Adrenal gland (tissue), 12 donors: ENCODE data around the gene MOB3C. TPM values are rescaled to one million over a fixed set of nuclear protein-coding genes. Genes with fewer than 3 reads are reported as not detected.

Source experiments
- DNase-seq, 7 donors: peaks; one replicate each; pipeline ENCODE4 v3.0.0-alpha.2; 2019 to 2020
- H3K27ac ChIP-seq, 5 donors: fragments of 200-600 bp; sonication (generic) in 4 of 5; 1 replicate in 3 of 5; 2 replicates in 2 of 5; pipeline versions ENCODE4 v1.5.1 to v1.8.0; 2016 to 2020; ENCODE audit warnings: mild to moderate bottlenecking in 1 of 5
- H3K27me3 ChIP-seq: fragments of 200-600 bp; 2 replicates; pipeline ENCODE4 v1.8.0; 2021
- H3K36me3 ChIP-seq, 2 donors: fragments of 200-600 bp; replicated peaks in 1 of 2; 1 replicate in 1 of 2; 2 replicates in 1 of 2; pipeline versions ENCODE4 v1.5.1 to v1.8.0; 2018 to 2022
- H3K4me1 ChIP-seq, 2 donors: fragments of 200-600 bp; replicated peaks in 1 of 2; 1 replicate in 1 of 2; 2 replicates in 1 of 2; pipeline versions ENCODE4 v1.5.1 to v1.8.0; 2018 to 2021
- H3K4me3 ChIP-seq, 4 donors: fragments of 200-600 bp; sonication (generic) in 3 of 4; one replicate each; pipeline ENCODE4 v1.5.1; 2016 to 2018
- H3K9me3 ChIP-seq, 3 donors: fragments of 200-600 bp; sonication (generic) in 1 of 3; replicated peaks in 1 of 3; 1 replicate in 2 of 3; 2 replicates in 1 of 3; pipeline versions ENCODE4 v1.5.1 to v1.8.0; 2016 to 2021
- CTCF ChIP-seq, 6 experiments: fragments of 450-650 bp in 4 of 6; fragments of 200-600 bp in 2 of 6; sonication (generic) in 1 of 6; IDR thresholded peaks; 1 replicate in 5 of 6; 2 replicates in 1 of 6; pipeline versions ENCODE4 v1.5.1 to v1.8.0; 2016 to 2021; ENCODE audit warnings: antibody characterized with exemption in 6 of 6, mild to moderate bottlenecking in 2 of 6, moderate library complexity in 1 of 6
- POLR2A ChIP-seq, 2 donors: fragments of 450-650 bp; IDR thresholded peaks; one replicate each; pipeline ENCODE4 v1.6.1; 2017; ENCODE audit warnings: antibody characterized with exemption in 2 of 2, mild to moderate bottlenecking in 2 of 2, moderate library complexity in 1 of 2
- whole genome bisulfite sequencing, 4 donors: extraction: QIAGEN DNeasy Blood & Tissue Kit in 2 of 4; methylation state at CpG; one replicate each; pipeline versions ENCODE4 v1.1.5 to v1.1.7; 2013 to 2017; 5-methylcytosine and 5-hydroxymethylcytosine counted together
- intact Hi-C, 2 donors: fragments of 100-400 bp; cut with DNase I; formaldehyde crosslinking; loops; one replicate each; pipeline versions ENCODE4 v1.14.1 to v1.15.0; 2022 to 2023
- polyA plus RNA-seq, 3 donors: library from polyadenylated mRNA; stranded (reverse); fragments of 200-250 nt in 2 of 3; fragments of 350-450 nt in 1 of 3; fragmentation: Illumina TruSeq in 1 of 3; extraction: RNeasy Lipid Tissue Mini Kit (QIAGEN cat#74804) in 1 of 3; gene quantifications; one replicate each; pipeline ENCODE4 v1.2.3, GENCODE V29; 2013 to 2014
- total RNA-seq, 9 donors: library from RNA; depleted of rRNA in 4 of 9; stranded (reverse); fragments of >200 nt in 4 of 9; fragments of 120-200 nt in 1 of 9; fragmentation: NEBNext Ultra II Directional in 1 of 9; extraction: Animal tissue kit (Norgen Biotek cat#: 25700) in 1 of 9; gene quantifications; one replicate each; pipeline versions ENCODE4 v1.1.0 to v1.2.4, GENCODE V29; 2013 to 2023
- donor health status: healthy with polysubstance abuse.
- donor health status: Bipolar disorder and iron deficiency.
- donor health status: DM: yes; HTN: yes; CAD: no.
- donor health status: DM: no; HTN: no; CAD: no.
- donor health status: DM: no; HTN: no; CAD: no.
- donor health status: DM: yes; HTN: yes; CAD: no.

MOB3C gene
- total and polyA plus RNA-seq, 12 donors, result 7.5 to 29.9 (median 17.0) TPM

GRCh38 chr1:46603481-46603857, 13.1 kb downstream of the MOB3C start:
- intact Hi-C loops, result no loop called here
- H3K27ac ChIP-seq, result peak overlapping the region in 4 of 5 donors; percentile 36 to 86 (median 71)
- H3K9me3 ChIP-seq, result no peaks in the 10 kb centered on the region
- no peak for TF ChIP-seq CTCF (IDR thresholded peaks at IDR 0.05)
- no peak for TF ChIP-seq POLR2A (IDR thresholded peaks at IDR 0.05)
- peaks cover 14 to 44% of the 10 kb centered on the region in 2 donors for H3K4me1 ChIP-seq
- DNase-seq, result no peak
- peak overlapping the region in 3 of 4 donors; percentile 65 to 88 (median 69) for H3K4me3 ChIP-seq
- peaks cover 0 to 8% of the 10 kb centered on the region in 2 donors for H3K36me3 ChIP-seq
- no peaks in the 10 kb centered on the region for H3K27me3 ChIP-seq
- WGBS, 4 donors, result 0% methylated on average over 2 of the region's 2 CpGs

GRCh38 chr1:46601257-46602007, 15.2 kb downstream of the MOB3C start:
- Histone ChIP-seq H3K9me3 (no peaks in the 10 kb centered on the region), H3K36me3 (no peaks in the 10 kb centered on the region), H3K27ac (no peak overlapping the region), H3K27me3 (no peaks in the 10 kb centered on the region), H3K4me1 (peaks cover 14 to 44% of the 10 kb centered on the region in 2 donors), H3K4me3 (no peak overlapping the region)
- 78 to 90% (median 85%) methylated on average over 3 of the region's 3 CpGs for WGBS, 4 donors
- TF ChIP-seq POLR2A (IDR thresholded peaks at IDR 0.05), result no peak
- no peak for TF ChIP-seq CTCF (IDR thresholded peaks at IDR 0.05)
- intact Hi-C loops, result no loop called here
- no peak for DNase-seq

GRCh38 chr1:46599059-46599970, 17.3 kb downstream of the MOB3C start:
- TF ChIP-seq POLR2A (IDR thresholded peaks at IDR 0.05) (no peak), CTCF (IDR thresholded peaks at IDR 0.05) (no peak)
- no peaks in the 10 kb centered on the region for H3K9me3 ChIP-seq
- no peak for DNase-seq
- H3K36me3 ChIP-seq, result no peaks in the 10 kb centered on the region
- H3K4me3 ChIP-seq, result no peak overlapping the region
- no peaks in the 10 kb centered on the region for H3K27me3 ChIP-seq
- intact Hi-C loops, result no loop called here
- peaks cover 9 to 32% of the 10 kb centered on the region in 2 donors for H3K4me1 ChIP-seq
- 64 to 82% (median 74%) methylated on average over 9 of the region's 9 CpGs for WGBS, 4 donors
- peak overlapping the region in 2 of 5 donors; percentile 19 to 27 for H3K27ac ChIP-seq

- WGBS, 4 donors, result 88 to 97% (median 95%) methylated on average over 3 of the region's 3 CpGs
- intact Hi-C loops, result no loop called here
- H3K9me3 ChIP-seq, result no peaks in the 10 kb centered on the region
- no peak overlapping the region for H3K27ac ChIP-seq
- TF ChIP-seq POLR2A (IDR thresholded peaks at IDR 0.05) (no peak), CTCF (IDR thresholded peaks at IDR 0.05) (no peak)
- no peaks in the 10 kb centered on the region for H3K27me3 ChIP-seq
- H3K4me1 ChIP-seq, result peaks cover 0 to 21% of the 10 kb centered on the region in 2 donors
- peaks cover 0 to 20% of the 10 kb centered on the region in 2 donors for H3K36me3 ChIP-seq
- H3K4me3 ChIP-seq, result no peak overlapping the region
- DNase-seq, result no peak
These were observed 19.8 kb downstream of the MOB3C start for GRCh38 chr1:46596846-46597245.
